Spleen (tissue), 11 donors: ENCODE data around the gene FCRL4. TPM values are rescaled to one million over a fixed set of nuclear protein-coding genes. Genes with fewer than 3 reads are reported as not detected.

ENCODE experiments used
- DNase-seq: peaks from one replicate; pipeline ENCODE4 v3.0.0-alpha.2; 2020
- H3K27ac ChIP-seq, 8 donors: fragments of 200-600 bp; sonication (generic) in 7 of 8; 1 replicate in 4 of 8; 2 replicates in 4 of 8; pipeline versions ENCODE4 v1.5.0 to v1.8.0; 2016 to 2021; ENCODE audit warnings: inconsistent platforms in 4 of 8, mild to moderate bottlenecking in 4 of 8, moderate library complexity in 1 of 8
- H3K27me3 ChIP-seq, 7 donors: fragments of 200-600 bp; sonication (generic) in 6 of 7; replicated peaks in 1 of 7; 1 replicate in 4 of 7; 2 replicates in 3 of 7; pipeline versions ENCODE4 v1.5.0 to v1.8.0; 2016 to 2021; ENCODE audit warnings: inconsistent platforms in 3 of 7, mild to moderate bottlenecking in 1 of 7
- H3K36me3 ChIP-seq, 6 donors: fragments of 200-600 bp; sonication (generic) in 5 of 6; 1 replicate in 4 of 6; 2 replicates in 2 of 6; pipeline versions ENCODE4 v1.5.0 to v1.8.0; 2016 to 2021; ENCODE audit warnings: inconsistent platforms in 2 of 6
- H3K4me1 ChIP-seq, 6 donors: fragments of 200-600 bp; sonication (generic) in 5 of 6; 1 replicate in 3 of 6; 2 replicates in 3 of 6; pipeline versions ENCODE4 v1.5.0 to v1.8.0; 2016 to 2021; ENCODE audit warnings: inconsistent platforms in 3 of 6
- H3K4me3 ChIP-seq, 8 donors: fragments of 200-600 bp; sonication (generic) in 7 of 8; 1 replicate in 4 of 8; 2 replicates in 4 of 8; pipeline versions ENCODE4 v1.5.0 to v1.8.0; 2016 to 2021; ENCODE audit warnings: inconsistent platforms in 4 of 8, mild to moderate bottlenecking in 4 of 8, moderate library complexity in 2 of 8
- H3K9me3 ChIP-seq, 8 donors: fragments of 200-600 bp; sonication (generic) in 7 of 8; 1 replicate in 4 of 8; 2 replicates in 4 of 8; pipeline versions ENCODE4 v1.5.0 to v1.8.0; 2016 to 2021; ENCODE audit warnings: inconsistent platforms in 4 of 8
- POLR2A ChIP-seq, 3 donors: fragments of 450-650 bp; IDR thresholded peaks; one replicate each; pipeline ENCODE4 v1.5.1; 2017; ENCODE audit warnings: antibody characterized with exemption in 3 of 3, mild to moderate bottlenecking in 1 of 3
- POLR2AphosphoS5 ChIP-seq, 3 donors: sonication (generic); formaldehyde crosslinking; IDR thresholded peaks; one replicate each; pipeline ENCODE4 v1.5.1; 2017; ENCODE audit warnings: antibody characterized with exemption in 3 of 3
- WGBS, 5 donors: extraction: QIAGEN DNeasy Blood & Tissue Kit in 3 of 5; methylation state at CpG; one replicate each; pipeline versions ENCODE4 v1.1.5 to v1.1.7; 2013 to 2018; 5-methylcytosine and 5-hydroxymethylcytosine counted together
- intact Hi-C: fragments of 100-400 bp; cut with DNase I; formaldehyde crosslinking; loops from one replicate; pipeline ENCODE4 v1.15.0; 2023; ENCODE audit warnings: low total_unique reads
- polyA plus RNA-seq, 3 donors: library from polyadenylated mRNA; stranded (reverse); fragments of 200-250 nt; gene quantifications; one replicate each; pipeline ENCODE4 v1.2.1, GENCODE V29; 2013
- total RNA-seq, 7 donors: library from RNA; depleted of rRNA in 3 of 7; stranded (reverse); fragments of >200 nt in 3 of 7; fragmentation: NEBNext Ultra II Directional in 4 of 7; extraction: Animal tissue kit (Norgen Biotek cat#: 25700) in 4 of 7; gene quantifications; one replicate each; pipeline versions ENCODE4 v1.1.0 to v1.2.1, GENCODE V29; 2016 to 2021
- TF ChIP-seq, protein P1 (sequence below), 11 experiments: fragments of 200-600 bp in 7 of 11; fragments of 450-650 bp in 4 of 11; sonication (generic) in 4 of 11; IDR thresholded peaks in 8 of 11; conservative IDR thresholded peaks in 3 of 11; 1 replicate in 7 of 11; 2 replicates in 4 of 11; pipeline versions ENCODE4 v1.4.0 to v1.8.0; 2016 to 2021; ENCODE audit warnings: antibody characterized with exemption in 11 of 11, inconsistent platforms in 4 of 11, mild to moderate bottlenecking in 1 of 11
- donor health status: healthy with polysubstance abuse.
- donor health status: DM: no; HTN: no; CAD: no; lungs with moderate emphysema.
- donor health status: DM: no; HTN: no; CAD: no.
- donor health status: Bipolar disorder and iron deficiency.
- donor health status: healthy.
- donor health status: DM: no; HTN: no; CAD: no.
- donor health status: DM: yes; HTN: yes; CAD: no.

The FCRL4 gene
- total and polyA plus RNA-seq, 10 donors: 0.26 to 6.0 (median 1.9) TPM

DNA sequence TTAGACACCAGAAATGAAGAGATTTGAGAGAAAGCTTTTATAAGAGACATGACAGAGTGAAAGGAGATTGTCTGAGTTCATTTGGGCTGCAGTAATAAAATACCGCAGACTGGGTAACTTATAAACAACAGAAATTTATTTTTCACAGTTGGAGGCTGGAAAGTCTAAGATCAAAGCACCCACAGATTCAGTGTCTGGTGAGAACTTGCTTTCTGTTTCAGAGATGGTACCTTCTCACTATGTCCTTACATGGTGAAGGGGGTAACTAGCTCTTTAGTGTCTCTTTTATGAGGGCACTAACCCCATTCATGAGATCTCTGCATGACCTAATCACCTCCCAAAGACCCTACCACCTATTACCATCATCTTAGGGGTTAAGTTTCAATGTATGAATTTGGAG is 30.9 kb upstream of the FCRL4 start:
- intact Hi-C loops: no loop called here
- peaks cover 0 to 2% (median 0%) of the 10 kb centered on the region in 6 donors for H3K4me1 ChIP-seq
- TF ChIP-seq POLR2AphosphoS5 (IDR thresholded peaks at IDR 0.05) (no peak), POLR2A (IDR thresholded peaks at IDR 0.05) (no peak)
- TF ChIP-seq, protein P1, sequence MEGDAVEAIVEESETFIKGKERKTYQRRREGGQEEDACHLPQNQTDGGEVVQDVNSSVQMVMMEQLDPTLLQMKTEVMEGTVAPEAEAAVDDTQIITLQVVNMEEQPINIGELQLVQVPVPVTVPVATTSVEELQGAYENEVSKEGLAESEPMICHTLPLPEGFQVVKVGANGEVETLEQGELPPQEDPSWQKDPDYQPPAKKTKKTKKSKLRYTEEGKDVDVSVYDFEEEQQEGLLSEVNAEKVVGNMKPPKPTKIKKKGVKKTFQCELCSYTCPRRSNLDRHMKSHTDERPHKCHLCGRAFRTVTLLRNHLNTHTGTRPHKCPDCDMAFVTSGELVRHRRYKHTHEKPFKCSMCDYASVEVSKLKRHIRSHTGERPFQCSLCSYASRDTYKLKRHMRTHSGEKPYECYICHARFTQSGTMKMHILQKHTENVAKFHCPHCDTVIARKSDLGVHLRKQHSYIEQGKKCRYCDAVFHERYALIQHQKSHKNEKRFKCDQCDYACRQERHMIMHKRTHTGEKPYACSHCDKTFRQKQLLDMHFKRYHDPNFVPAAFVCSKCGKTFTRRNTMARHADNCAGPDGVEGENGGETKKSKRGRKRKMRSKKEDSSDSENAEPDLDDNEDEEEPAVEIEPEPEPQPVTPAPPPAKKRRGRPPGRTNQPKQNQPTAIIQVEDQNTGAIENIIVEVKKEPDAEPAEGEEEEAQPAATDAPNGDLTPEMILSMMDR (IDR thresholded peaks at IDR 0.05 in 8 of 11, conservative IDR thresholded peaks at IDR 0.05 in 3 of 11): no peak
- 72 to 78% (median 76%) methylated on average over 1 of the region's 1 CpG for WGBS, 5 donors
- no peak for DNase-seq
- H3K36me3 ChIP-seq: no peaks in the 10 kb centered on the region
- H3K27ac ChIP-seq: no peak overlapping the region
- H3K4me3 ChIP-seq: no peak overlapping the region
- no peaks in the 10 kb centered on the region for H3K9me3 ChIP-seq
- H3K27me3 ChIP-seq: peaks cover 0 to 16% (median 0%) of the 10 kb centered on the region in 7 donors

DNA sequence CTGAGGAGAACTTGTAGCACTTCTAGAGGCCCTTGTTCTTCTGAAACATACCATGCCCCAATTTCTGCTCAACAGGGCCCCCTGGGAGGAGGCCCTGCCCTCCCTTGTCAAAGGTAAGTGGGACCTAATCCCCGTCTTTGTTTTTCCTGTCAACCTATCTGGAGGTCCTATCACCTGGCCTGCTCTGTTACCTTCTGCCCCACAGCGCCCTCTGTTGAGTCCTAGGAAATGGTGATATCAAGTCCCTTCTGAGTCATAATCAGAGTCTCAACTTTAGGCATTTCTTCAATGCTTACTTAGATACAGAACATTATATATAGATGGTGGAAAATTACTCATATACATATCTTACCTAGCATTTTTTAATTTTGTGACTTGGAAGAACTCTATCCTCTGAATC is 28.2 kb upstream of the FCRL4 start:
- H3K4me1 ChIP-seq: peaks cover 0 to 2% (median 0%) of the 10 kb centered on the region in 6 donors
- intact Hi-C loops: no loop called here
- peaks cover 0 to 22% (median 0%) of the 10 kb centered on the region in 7 donors for H3K27me3 ChIP-seq
- H3K36me3 ChIP-seq: no peaks in the 10 kb centered on the region
- DNase-seq: no peak
- H3K27ac ChIP-seq: no peak overlapping the region
- no peak overlapping the region for H3K4me3 ChIP-seq
- TF ChIP-seq POLR2AphosphoS5 (IDR thresholded peaks at IDR 0.05): no peak
- TF ChIP-seq, protein P1 (IDR thresholded peaks at IDR 0.05 in 8 of 11, conservative IDR thresholded peaks at IDR 0.05 in 3 of 11): peak in 7 of 11 experiments; percentile 31 to 52 (median 40)
- no peaks in the 10 kb centered on the region for H3K9me3 ChIP-seq
- 29 to 42% (median 37%) methylated on average over 2 of the region's 2 CpGs for WGBS, 5 donors

DNA sequence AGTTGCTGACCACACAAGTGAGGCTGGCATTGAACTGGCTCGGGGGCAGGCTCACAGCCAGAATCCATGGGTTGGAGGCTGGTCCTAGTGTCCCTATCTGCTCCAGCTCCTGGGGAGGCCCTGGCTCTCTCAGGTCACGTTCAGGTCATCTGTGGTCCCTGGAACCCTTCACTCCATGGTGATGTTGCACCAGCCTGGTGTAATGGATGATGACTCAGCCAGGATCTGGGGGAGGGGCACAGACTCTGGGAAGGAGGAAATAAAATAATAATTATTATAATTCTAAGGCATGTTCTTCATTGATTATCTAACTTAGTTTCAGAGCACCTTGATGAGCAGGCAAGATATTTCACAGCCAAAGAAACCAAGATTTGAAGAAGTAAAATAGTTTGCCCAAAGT is 26.6 kb upstream of the FCRL4 start:
- intact Hi-C loops: no loop called here
- H3K9me3 ChIP-seq: no peaks in the 10 kb centered on the region
- no peak for DNase-seq
- H3K4me3 ChIP-seq: no peak overlapping the region
- no peaks in the 10 kb centered on the region for H3K36me3 ChIP-seq
- peaks cover 0 to 22% (median 0%) of the 10 kb centered on the region in 7 donors for H3K27me3 ChIP-seq
- TF ChIP-seq POLR2AphosphoS5 (IDR thresholded peaks at IDR 0.05): no peak
- no peak for TF ChIP-seq POLR2A (IDR thresholded peaks at IDR 0.05)
- TF ChIP-seq, protein P1 (IDR thresholded peaks at IDR 0.05 in 8 of 11, conservative IDR thresholded peaks at IDR 0.05 in 3 of 11): no peak
- 66 to 83% (median 76%) methylated on average over 2 of the region's 2 CpGs for WGBS, 5 donors
- no peak overlapping the region for H3K27ac ChIP-seq
- peaks cover 0 to 2% (median 0%) of the 10 kb centered on the region in 6 donors for H3K4me1 ChIP-seq

DNA sequence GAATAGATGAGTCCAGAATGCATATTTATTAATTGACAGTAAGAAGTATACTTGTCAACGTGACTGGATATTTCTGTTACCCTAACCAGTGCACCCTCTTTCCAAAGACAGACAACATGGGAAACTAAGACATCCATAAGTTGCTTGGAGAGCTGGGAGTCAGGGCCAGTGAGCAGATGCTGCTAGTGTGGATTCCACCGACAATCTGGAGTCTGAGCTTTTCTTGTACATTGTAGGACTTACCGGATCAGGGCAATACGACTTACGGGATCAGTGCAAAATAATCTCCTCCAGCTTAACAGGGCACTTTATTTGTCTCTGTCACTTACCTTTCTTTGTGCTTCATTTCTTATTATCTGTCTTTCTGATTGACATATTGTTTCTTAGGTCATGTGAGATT is 24.6 kb upstream of the FCRL4 start:
- Histone ChIP-seq H3K9me3 (no peaks in the 10 kb centered on the region), H3K4me3 (no peak overlapping the region), H3K27ac (no peak overlapping the region), H3K4me1 (peaks cover 0 to 2% (median 0%) of the 10 kb centered on the region in 6 donors), H3K36me3 (no peaks in the 10 kb centered on the region), H3K27me3 (peaks cover 0 to 17% (median 0%) of the 10 kb centered on the region in 7 donors)
- 89 to 94% (median 93%) methylated on average over 5 of the region's 5 CpGs for WGBS, 5 donors
- TF ChIP-seq POLR2A (IDR thresholded peaks at IDR 0.05): no peak
- no peak for TF ChIP-seq POLR2AphosphoS5 (IDR thresholded peaks at IDR 0.05)
- TF ChIP-seq, protein P1 (IDR thresholded peaks at IDR 0.05 in 8 of 11, conservative IDR thresholded peaks at IDR 0.05 in 3 of 11): no peak
- intact Hi-C loops: no loop called here
- DNase-seq: no peak
